NCI-H1105 (cell line): ENCODE results near the gene CYREN.
"Not testable (repeated sequence)": the region's sequence is repeated elsewhere in the genome, so short reads cannot be mapped to it uniquely, and the experiment has no call there.

Source experiments
- DNase-seq: peaks from one replicate; lab custom pipeline; 2025; lab: John Stamatoyannopoulos, UW

The CYREN gene

GRCh38 chr7:135159359-135160085, 11.0 kb downstream of the CYREN start:
- no peak for DNase-seq

- no peak for DNase-seq
Measured at GRCh38 chr7:135158874-135159273, 11.6 kb downstream of the CYREN start.

GRCh38 chr7:135158141-135158655, 12.3 kb downstream of the CYREN start:
- no peak for DNase-seq

- no peak for DNase-seq
Measured at GRCh38 chr7:135156290-135156689, 14.2 kb downstream of the CYREN start.

- DNase-seq, result no peak
Measured at GRCh38 chr7:135154734-135155133, 15.8 kb downstream of the CYREN start.

- DNase-seq, result no peak
Measured at GRCh38 chr7:135152442-135152841, 18.1 kb downstream of the CYREN start.

GRCh38 chr7:135151533-135151932, 19.0 kb downstream of the CYREN start:
- DNase-seq, result no peak

- no peak for DNase-seq
Measured at GRCh38 chr7:135151132-135151531, 19.4 kb downstream of the CYREN start.

GRCh38 chr7:135150072-135150782, 20.3 kb downstream of the CYREN start:
- no peak for DNase-seq

- no peak for DNase-seq
Measured at GRCh38 chr7:135147899-135148721, 22.4 kb downstream of the CYREN start, which contains the start of gene TMEM140. Gene TMEM140, plus strand, starts transcription at chr7:135148072. Its CDS starts 16,370 bp downstream, at chr7:135164442.

GRCh38 chr7:135147341-135147898, 23.1 kb downstream of the CYREN start:
- no peak for DNase-seq

GRCh38 chr7:135143885-135144668, 26.4 kb downstream of the CYREN start:
- no peak for DNase-seq

- DNase-seq, result no peak
Measured at GRCh38 chr7:135129579-135129978, 40.9 kb downstream of the CYREN start.

GRCh38 chr7:135128931-135129330, 41.6 kb downstream of the CYREN start:
- no peak for DNase-seq

- DNase-seq, result not testable (repeated sequence)
Measured at GRCh38 chr7:135124631-135125030, 45.9 kb downstream of the CYREN start.

- DNase-seq, result no peak
Measured at GRCh38 chr7:135121868-135122267, 48.6 kb downstream of the CYREN start.

- DNase-seq, result no peak
Measured at GRCh38 chr7:135117096-135117495, 53.4 kb downstream of the CYREN start.
